HG03066 (cell line): Measurements from ENCODE around the gene TIMM8A.
"Not testable (repeated sequence)": the region's sequence is repeated elsewhere in the genome, so short reads cannot be mapped to it uniquely, and the experiment has no call there.

Experiments
- ATAC-seq: cut with Tn5 transposase; IDR thresholded peaks from one replicate; pipeline ENCODE4 v1.9.1; 2021; ENCODE audit warnings: low read depth; ENCODE audit not compliant: unreplicated experiment

TIMM8A gene

DNA sequence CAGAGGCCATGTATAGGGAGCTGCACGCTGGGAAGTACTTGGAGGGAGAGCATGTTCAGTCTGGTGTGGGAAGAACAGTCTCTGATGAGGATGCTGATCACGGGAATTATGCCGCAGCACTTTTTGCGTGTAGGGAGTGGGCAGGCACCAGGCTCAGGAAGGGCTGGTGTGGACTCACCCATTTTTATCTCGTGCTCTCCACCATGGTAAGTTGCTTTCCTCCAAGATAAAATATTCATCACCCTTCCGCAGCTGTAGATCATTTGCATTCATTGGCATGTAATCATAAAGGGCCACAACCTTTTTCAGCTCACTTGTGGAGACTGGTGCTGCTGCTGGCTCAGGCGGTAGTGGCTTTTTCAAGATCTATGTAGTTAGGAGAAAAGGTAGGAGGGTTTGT, 11.8 kb upstream of the TIMM8A start:
- ATAC-seq, result no peak

DNA sequence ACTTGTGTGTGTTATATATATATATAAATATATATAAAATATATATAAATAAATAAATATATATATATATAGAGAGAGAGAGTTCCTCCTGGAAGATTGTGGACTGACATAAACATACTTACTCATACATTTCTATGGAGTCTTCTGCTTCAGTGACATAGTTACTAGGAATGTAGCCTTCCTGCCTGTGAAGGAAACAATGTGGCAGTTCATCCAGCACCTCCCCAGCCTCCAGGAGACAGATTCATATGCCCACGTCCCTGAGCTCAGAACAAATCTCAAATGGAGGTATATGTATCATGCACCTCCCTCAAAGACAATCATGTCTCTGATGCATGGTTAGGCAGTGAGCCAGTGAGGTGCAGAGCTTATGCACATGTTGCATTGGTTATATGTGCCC, 11.4 kb upstream of the TIMM8A start:
- no peak for ATAC-seq

DNA sequence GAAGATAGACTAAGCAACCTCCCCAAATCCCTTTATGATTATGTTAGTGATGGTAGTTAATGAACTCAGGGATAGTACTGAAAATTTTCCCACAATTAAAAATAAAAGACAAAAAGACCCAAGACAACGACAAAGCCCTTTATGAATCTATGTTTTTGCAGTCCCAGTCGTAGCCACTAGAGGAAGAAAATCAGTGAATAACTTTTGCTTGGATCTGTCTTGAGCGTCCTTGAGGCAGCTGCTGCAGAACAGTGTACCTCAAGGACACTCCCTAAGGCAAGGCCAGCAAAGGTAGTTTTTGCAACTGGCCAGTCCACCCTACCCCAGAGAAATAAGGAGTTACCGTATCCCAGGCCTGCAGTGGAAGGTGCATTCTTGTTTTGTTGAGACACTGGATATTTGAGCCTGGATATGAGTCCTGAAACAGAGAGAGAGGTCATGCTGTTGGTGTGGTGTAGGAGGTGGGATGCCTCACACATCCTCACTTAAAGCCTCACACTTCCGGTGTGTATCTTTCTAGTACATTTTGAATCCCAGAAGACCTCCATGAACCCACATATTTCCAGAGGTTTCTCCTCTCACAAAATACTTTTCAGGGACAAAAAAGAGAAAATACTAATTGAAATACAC, 8.7 kb upstream of the TIMM8A start:
- no peak for ATAC-seq

DNA sequence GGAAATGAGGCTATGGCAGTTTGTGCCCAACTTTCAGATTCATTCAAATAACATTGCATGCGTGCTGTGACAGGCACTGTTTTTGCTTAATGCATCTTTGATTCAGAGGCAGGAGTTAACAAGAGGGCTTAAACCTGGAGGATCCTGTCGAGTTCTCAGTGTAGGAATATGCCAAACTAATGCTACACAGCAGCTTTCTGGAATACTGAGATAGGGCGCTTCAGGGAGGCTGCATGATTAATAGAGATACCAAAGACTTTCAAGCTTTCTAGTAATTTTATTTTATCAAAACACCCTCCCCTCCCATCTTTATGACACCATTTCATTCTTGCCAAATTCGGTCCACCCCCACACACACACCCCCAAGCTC, 636 bp upstream of the TIMM8A start:
- ATAC-seq, result no peak

DNA sequence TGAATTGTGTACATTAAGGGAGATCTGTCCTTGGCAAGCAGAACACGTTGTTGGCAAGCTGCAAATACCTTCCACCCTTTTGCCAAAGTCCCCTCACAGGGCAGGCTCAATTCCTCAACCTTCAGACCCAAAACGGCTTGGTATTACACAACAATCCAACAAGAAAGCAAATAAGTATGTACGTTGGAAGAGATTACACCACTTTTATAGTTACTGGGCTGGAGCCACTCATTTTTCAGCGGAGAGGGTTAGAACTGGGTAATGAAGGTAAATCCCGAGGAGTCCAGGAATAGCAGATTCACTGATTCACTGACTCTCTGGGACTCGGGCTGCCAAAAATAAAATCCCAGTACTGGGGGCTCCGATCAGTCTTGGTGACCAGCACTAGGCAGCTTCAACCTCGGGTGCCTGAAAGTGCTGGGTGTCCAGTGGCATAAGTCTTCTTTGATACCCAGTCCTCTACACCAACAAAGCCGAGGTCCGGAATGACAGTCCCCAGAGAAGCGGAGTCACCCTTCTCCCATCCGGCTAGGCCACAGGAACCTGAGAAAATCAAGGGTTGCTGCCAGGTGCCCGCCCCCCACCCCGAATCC, 587 bp downstream of the TIMM8A start:
- no peak for ATAC-seq

DNA sequence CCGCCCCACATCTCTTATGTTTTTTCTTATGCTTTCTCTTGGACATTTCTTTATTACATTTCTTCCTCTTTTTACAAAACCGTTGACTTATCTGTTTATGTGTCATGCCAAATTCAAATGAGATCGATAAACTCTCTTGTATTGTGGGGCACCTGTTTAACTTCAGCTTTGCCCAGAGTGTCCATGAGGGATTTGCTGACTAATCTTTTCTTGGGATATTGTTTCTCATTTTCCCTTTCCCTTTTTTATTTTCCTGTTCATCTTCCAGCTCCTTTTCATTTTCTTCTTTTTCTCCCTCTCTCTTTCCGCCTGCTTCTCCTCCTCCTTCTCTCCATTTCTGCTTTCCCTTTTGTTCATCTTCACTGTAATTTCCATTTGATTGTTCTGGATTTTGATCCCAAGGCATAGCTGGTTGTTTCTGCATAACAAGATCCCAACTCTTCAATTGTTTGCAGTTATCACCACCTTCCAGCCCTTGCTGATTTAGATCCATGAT, 10.7 kb downstream of the TIMM8A start:
- ATAC-seq, result no peak

DNA sequence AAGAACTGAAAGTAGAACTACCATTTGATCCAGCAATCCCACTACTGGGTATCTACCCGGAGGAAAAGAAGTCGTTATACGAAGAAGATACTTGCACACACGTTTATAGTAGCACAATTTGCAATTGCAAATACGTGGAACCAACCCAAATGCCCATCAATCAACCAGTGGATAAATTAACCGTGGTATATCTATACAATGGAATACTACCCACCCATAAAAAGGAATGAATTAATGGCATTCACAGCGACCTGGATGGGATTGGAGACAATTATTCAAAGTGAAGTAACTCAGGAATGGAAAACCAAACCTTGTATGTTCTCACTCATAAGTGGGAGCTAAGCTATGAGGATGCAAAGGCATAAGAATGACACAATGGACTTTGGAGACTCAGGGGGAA, 14.2 kb downstream of the TIMM8A start:
- ATAC-seq, result not testable (repeated sequence)

DNA sequence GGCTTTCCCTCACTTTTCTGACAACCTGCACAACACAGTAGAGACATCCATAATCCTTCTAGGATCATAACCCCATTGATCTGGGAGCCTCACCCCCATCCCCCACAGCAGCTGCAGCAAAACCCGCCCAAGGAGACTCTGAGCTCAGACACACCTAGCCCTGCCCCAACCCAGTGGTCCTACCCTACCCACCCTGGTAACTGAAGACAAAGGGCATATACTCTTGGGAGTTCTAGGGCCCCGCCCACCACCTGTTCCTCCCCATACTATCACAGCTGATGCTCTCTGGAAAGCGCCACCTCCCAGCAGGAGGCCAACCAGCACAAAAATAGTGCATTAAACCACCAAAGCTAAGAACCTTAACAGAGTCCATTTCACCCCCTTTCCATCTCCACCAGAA, 21.9 kb downstream of the TIMM8A start:
- ATAC-seq, result not testable (repeated sequence)

DNA sequence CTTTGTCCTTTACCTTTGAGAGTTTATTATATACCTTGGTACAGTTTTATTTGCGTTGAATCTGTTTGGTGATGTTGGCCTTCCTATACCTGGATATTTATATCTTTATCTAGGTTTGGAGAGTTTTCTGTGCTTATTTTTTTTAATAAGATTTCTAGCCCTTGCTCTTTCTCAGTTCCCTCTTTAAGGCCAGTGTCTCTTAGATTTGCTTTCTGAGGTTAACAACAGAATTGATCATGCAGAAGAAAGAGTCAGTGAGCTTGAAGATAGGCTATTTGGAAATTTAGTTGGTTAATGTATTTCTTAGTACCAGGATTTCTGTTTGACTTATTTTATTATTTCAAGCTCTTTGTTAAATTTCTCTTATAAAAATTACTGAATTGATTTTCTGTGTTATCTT, 44.8 kb downstream of the TIMM8A start:
- ATAC-seq, result no peak
